ENCODE data around the gene CTDP1.

Gene CTDP1

DNA sequence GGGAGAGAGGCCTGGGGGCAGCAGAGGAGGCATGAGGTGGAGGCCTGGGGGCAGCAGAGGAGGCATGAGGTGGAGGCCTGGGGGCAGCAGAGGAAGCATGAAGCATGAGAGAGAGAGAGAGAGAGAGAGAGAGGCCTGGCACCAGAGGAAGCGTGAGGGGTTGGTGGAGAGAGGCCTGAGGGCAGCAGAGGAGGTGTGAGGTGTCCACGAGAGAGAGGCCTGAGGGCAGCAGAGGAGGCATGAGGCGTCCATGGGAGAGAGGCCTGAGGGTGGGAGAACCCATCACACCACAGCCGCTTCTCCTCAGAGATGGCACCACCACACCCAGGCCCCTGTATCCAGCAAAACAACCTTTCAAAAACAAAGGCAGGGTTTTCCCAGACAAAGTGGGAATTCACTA, 62.5 kb downstream of the CTDP1 start:
- Histone ChIP-seq H2AFZ (ENCODE audit: low read length) (no peak overlapping the region), H3K9me2 (ENCODE audit: low read depth, low read length) (no peaks in the 10 kb centered on the region), H3K4me2 (ENCODE audit: low read length) (no peak overlapping the region), H3K27me3 (ENCODE audit: insufficient read depth, low read length) (no peaks in the 10 kb centered on the region), H4K20me1 (ENCODE audit: insufficient read depth, low read length) (no peaks in the 10 kb centered on the region), H3K4me3 (ENCODE audit: low read depth, low read length, poor library complexity, severe bottlenecking) (no peak overlapping the region), H3K9me3 (ENCODE audit: low read length) (no peaks in the 10 kb centered on the region), H3F3A (ENCODE audit: insufficient read depth, low read length) (no peaks in the 10 kb centered on the region), H3K9ac (ENCODE audit: low read length) (no peak overlapping the region), H3K79me2 (ENCODE audit: insufficient read depth, low read length) (no peaks in the 10 kb centered on the region), H3K27ac (ENCODE audit: low read depth, low read length, poor library complexity, severe bottlenecking) (no peak overlapping the region), H3K4me1 (ENCODE audit: insufficient read depth, low read length, severe bottlenecking) (no peaks in the 10 kb centered on the region), H3K36me3 (ENCODE audit: insufficient read depth, low read length) (peaks cover 70% of the 10 kb centered on the region)
- TF ChIP-seq EZH2 (IDR thresholded peaks at IDR 0.05; ENCODE audit: borderline replicate concordance, low read length), result no peak
- TF ChIP-seq, protein P1, sequence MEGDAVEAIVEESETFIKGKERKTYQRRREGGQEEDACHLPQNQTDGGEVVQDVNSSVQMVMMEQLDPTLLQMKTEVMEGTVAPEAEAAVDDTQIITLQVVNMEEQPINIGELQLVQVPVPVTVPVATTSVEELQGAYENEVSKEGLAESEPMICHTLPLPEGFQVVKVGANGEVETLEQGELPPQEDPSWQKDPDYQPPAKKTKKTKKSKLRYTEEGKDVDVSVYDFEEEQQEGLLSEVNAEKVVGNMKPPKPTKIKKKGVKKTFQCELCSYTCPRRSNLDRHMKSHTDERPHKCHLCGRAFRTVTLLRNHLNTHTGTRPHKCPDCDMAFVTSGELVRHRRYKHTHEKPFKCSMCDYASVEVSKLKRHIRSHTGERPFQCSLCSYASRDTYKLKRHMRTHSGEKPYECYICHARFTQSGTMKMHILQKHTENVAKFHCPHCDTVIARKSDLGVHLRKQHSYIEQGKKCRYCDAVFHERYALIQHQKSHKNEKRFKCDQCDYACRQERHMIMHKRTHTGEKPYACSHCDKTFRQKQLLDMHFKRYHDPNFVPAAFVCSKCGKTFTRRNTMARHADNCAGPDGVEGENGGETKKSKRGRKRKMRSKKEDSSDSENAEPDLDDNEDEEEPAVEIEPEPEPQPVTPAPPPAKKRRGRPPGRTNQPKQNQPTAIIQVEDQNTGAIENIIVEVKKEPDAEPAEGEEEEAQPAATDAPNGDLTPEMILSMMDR (IDR thresholded peaks at IDR 0.05; ENCODE audit: low read length), result no peak

DNA sequence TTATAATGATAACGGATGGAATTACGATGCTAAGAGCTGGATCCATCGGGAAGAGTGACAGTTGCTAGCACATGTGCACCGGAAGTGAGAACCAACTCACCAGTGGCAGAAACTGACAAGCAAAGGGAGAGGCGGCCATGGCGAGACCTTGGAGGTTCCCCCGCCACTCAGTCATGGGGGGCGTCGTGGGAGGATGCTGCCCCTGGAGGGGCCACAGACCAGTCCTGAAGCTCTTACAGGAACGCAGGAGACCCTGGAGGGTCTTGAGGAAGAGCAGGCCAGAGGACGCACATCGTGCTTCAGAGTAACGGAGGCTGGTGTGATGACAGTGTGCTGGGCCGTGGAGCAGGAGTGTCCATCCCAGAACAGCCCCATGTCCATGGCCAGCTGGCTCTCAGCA, 65.0 kb downstream of the CTDP1 start:
- no peaks in the 10 kb centered on the region for H3F3A ChIP-seq (ENCODE audit: insufficient read depth, low read length)

DNA sequence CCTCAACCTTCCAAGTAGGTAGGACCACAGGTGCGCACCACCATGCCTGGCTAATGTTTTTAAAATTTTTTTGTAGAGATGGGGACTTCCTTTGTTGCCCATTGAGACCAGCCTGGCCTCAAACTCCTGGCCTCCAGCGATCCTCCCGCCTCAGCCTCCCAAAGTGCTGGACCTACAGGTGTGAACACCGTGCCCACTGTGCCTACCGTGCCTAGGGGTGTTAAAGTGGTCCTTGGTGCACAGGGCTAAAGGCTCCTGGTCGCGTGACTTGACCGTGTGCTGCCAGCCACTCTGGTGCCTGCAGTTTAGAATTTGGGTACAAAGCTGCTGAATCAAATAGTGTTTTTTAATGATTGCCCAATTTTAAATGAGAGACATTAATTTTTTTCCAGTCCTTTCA, 67.1 kb downstream of the CTDP1 start:
- no peak overlapping the region for H3K4me2 ChIP-seq (ENCODE audit: low read length)
- H3K9ac ChIP-seq (ENCODE audit: low read length), result no peak overlapping the region
- no peak overlapping the region for H3K4me3 ChIP-seq (ENCODE audit: low read depth, low read length, poor library complexity, severe bottlenecking)
- H3F3A ChIP-seq (ENCODE audit: insufficient read depth, low read length), result no peaks in the 10 kb centered on the region
- no peaks in the 10 kb centered on the region for H3K9me2 ChIP-seq (ENCODE audit: low read depth, low read length)
- H3K36me3 ChIP-seq (ENCODE audit: insufficient read depth, low read length), result peaks cover 48% of the 10 kb centered on the region
- no peaks in the 10 kb centered on the region for H3K4me1 ChIP-seq (ENCODE audit: insufficient read depth, low read length, severe bottlenecking)
- no peak overlapping the region for H2AFZ ChIP-seq (ENCODE audit: low read length)
- H3K9me3 ChIP-seq (ENCODE audit: low read length), result no peaks in the 10 kb centered on the region
- no peaks in the 10 kb centered on the region for H3K79me2 ChIP-seq (ENCODE audit: insufficient read depth, low read length)
- H4K20me1 ChIP-seq (ENCODE audit: insufficient read depth, low read length), result no peaks in the 10 kb centered on the region
- H3K27ac ChIP-seq (ENCODE audit: low read depth, low read length, poor library complexity, severe bottlenecking), result no peak overlapping the region
- no peaks in the 10 kb centered on the region for H3K27me3 ChIP-seq (ENCODE audit: insufficient read depth, low read length)
- TF ChIP-seq EZH2 (IDR thresholded peaks at IDR 0.05; ENCODE audit: borderline replicate concordance, low read length), result no peak
- TF ChIP-seq, protein P1 (IDR thresholded peaks at IDR 0.05; ENCODE audit: low read length), result no peak

More for the DNA sequence above, 65.0 kb downstream of the CTDP1 start:
- TF ChIP-seq, protein P1 (IDR thresholded peaks at IDR 0.05; ENCODE audit: low read length), result no peak
- no peak for TF ChIP-seq EZH2 (IDR thresholded peaks at IDR 0.05; ENCODE audit: borderline replicate concordance, low read length)
- no peak overlapping the region for H2AFZ ChIP-seq (ENCODE audit: low read length)
- no peaks in the 10 kb centered on the region for H3K79me2 ChIP-seq (ENCODE audit: insufficient read depth, low read length)
- no peak overlapping the region for H3K4me2 ChIP-seq (ENCODE audit: low read length)
- no peaks in the 10 kb centered on the region for H3K27me3 ChIP-seq (ENCODE audit: insufficient read depth, low read length)
- H3K4me3 ChIP-seq (ENCODE audit: low read depth, low read length, poor library complexity, severe bottlenecking), result no peak overlapping the region
- H4K20me1 ChIP-seq (ENCODE audit: insufficient read depth, low read length), result no peaks in the 10 kb centered on the region
- H3K9me3 ChIP-seq (ENCODE audit: low read length), result no peaks in the 10 kb centered on the region
- H3K27ac ChIP-seq (ENCODE audit: low read depth, low read length, poor library complexity, severe bottlenecking), result no peak overlapping the region
- peaks cover 61% of the 10 kb centered on the region for H3K36me3 ChIP-seq (ENCODE audit: insufficient read depth, low read length)
- no peaks in the 10 kb centered on the region for H3K4me1 ChIP-seq (ENCODE audit: insufficient read depth, low read length, severe bottlenecking)
- no peaks in the 10 kb centered on the region for H3K9me2 ChIP-seq (ENCODE audit: low read depth, low read length)
- H3K9ac ChIP-seq (ENCODE audit: low read length), result no peak overlapping the region

Data from OCI-LY1 (cell line).